ENCODE results near the gene ZNF728.
"Not testable (repeated sequence)": the region's sequence is repeated elsewhere in the genome, so short reads cannot be mapped to it uniquely, and the experiment has no call there.

Gene ZNF728

DNA sequence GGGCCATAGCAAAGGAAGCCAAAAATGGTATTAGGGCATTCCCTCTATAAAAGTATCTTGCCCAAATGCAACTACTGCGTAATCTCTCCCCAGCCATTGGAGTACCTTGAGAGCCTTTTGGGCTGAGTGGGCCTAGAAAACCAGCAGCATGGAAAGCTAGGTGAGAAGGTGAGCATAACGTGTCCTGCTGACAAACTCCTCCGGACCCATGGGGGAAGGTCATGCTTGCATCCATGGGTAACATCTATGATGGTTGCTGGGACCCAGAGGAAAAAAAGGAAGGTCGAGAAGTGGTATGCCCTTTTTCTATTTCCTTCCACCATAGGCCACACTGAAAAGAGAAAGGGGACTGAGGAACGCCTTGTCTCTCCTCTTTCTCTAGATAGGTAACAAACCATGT lies 57.4 kb downstream of the ZNF728 start:
- Histone ChIP-seq H3K36me3 (ENCODE audit: insufficient read depth) (no peaks in the 10 kb centered on the region), H3K27ac (no peak overlapping the region), H4K20me1 (ENCODE audit: insufficient read depth) (no peaks in the 10 kb centered on the region), H3K4me1 (ENCODE audit: low read depth, poor library complexity, severe bottlenecking) (no peaks in the 10 kb centered on the region), H2AFZ (ENCODE audit: low read depth) (no peak overlapping the region), H3K4me3 (IDR thresholded peaks at IDR 0.05; ENCODE audit: insufficient read depth, low read depth, low read length) (no peak overlapping the region), H3K4me2 (no peak overlapping the region), H3K79me2 (ENCODE audit: insufficient read depth, low read depth) (no peaks in the 10 kb centered on the region), H3K27me3 (ENCODE audit: insufficient read depth, low read depth) (no peaks in the 10 kb centered on the region), H3K9ac (no peak overlapping the region)
- TF ChIP-seq, protein P1, sequence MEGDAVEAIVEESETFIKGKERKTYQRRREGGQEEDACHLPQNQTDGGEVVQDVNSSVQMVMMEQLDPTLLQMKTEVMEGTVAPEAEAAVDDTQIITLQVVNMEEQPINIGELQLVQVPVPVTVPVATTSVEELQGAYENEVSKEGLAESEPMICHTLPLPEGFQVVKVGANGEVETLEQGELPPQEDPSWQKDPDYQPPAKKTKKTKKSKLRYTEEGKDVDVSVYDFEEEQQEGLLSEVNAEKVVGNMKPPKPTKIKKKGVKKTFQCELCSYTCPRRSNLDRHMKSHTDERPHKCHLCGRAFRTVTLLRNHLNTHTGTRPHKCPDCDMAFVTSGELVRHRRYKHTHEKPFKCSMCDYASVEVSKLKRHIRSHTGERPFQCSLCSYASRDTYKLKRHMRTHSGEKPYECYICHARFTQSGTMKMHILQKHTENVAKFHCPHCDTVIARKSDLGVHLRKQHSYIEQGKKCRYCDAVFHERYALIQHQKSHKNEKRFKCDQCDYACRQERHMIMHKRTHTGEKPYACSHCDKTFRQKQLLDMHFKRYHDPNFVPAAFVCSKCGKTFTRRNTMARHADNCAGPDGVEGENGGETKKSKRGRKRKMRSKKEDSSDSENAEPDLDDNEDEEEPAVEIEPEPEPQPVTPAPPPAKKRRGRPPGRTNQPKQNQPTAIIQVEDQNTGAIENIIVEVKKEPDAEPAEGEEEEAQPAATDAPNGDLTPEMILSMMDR (conservative IDR thresholded peaks at IDR 0.05; ENCODE audit: low read depth, low read length) = no peak

DNA sequence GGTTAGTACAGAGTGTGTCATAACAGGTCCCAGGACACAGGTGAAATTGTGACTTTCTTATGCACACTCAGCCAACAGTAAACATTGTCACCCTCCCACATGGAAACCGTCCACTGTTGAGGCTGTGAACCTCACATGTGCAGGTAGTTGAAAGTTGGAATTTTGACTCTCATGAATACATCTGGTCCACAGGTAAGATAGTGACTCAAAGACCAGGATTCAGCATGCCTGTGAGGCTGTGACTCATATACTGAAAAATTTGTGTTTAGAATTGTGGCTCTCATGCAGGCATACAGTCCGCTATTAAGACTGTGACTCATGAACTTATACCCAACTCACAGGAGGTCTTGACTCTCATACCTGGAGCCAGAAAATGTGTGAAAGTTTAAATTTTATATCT lies 67.8 kb downstream of the ZNF728 start:
- H3K4me3 ChIP-seq (IDR thresholded peaks at IDR 0.05; ENCODE audit: insufficient read depth, low read depth, low read length) = no peak overlapping the region
- no peaks in the 10 kb centered on the region for H4K20me1 ChIP-seq (ENCODE audit: insufficient read depth)
- no peak overlapping the region for H2AFZ ChIP-seq (ENCODE audit: low read depth)
- H3K36me3 ChIP-seq (ENCODE audit: insufficient read depth) = no peaks in the 10 kb centered on the region
- no peak overlapping the region for H3K27ac ChIP-seq
- H3K9ac ChIP-seq = no peak overlapping the region
- H3K27me3 ChIP-seq (ENCODE audit: insufficient read depth, low read depth) = no peaks in the 10 kb centered on the region
- H3K79me2 ChIP-seq (ENCODE audit: insufficient read depth, low read depth) = no peaks in the 10 kb centered on the region
- no peaks in the 10 kb centered on the region for H3K4me1 ChIP-seq (ENCODE audit: low read depth, poor library complexity, severe bottlenecking)
- TF ChIP-seq, protein P1 (conservative IDR thresholded peaks at IDR 0.05; ENCODE audit: low read depth, low read length) = no peak
- H3K4me2 ChIP-seq = no peak overlapping the region

DNA sequence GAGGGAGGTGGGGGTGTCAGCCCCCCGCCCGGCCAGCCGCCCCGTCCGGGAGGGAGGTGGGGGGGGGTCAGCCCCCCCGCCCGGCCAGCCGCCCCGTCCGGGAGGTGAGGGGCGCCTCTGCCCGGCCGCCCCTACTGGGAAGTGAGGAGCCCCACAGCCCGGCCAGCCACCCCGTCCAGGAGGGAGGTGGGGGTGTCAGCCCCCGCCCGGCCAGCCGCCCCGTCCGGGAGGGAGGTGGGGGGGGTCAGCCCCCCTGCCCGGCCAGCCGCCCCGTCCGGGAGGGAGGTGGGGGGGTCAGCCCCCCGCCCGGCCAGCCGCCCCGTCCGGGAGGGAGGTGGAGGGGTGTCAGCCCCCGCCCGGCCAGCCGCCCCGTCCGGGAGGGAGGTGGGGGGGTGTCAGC lies 75.4 kb downstream of the ZNF728 start:
- not testable (repeated sequence) for H3K9ac ChIP-seq; H3K4me3 ChIP-seq (IDR thresholded peaks at IDR 0.05; ENCODE audit: insufficient read depth, low read depth, low read length); H3K27me3 ChIP-seq (ENCODE audit: insufficient read depth, low read depth); H3K4me2 ChIP-seq; H4K20me1 ChIP-seq (ENCODE audit: insufficient read depth); H3K79me2 ChIP-seq (ENCODE audit: insufficient read depth, low read depth); H3K36me3 ChIP-seq (ENCODE audit: insufficient read depth); H2AFZ ChIP-seq (ENCODE audit: low read depth); H3K27ac ChIP-seq; H3K4me1 ChIP-seq (ENCODE audit: low read depth, poor library complexity, severe bottlenecking)

DNA sequence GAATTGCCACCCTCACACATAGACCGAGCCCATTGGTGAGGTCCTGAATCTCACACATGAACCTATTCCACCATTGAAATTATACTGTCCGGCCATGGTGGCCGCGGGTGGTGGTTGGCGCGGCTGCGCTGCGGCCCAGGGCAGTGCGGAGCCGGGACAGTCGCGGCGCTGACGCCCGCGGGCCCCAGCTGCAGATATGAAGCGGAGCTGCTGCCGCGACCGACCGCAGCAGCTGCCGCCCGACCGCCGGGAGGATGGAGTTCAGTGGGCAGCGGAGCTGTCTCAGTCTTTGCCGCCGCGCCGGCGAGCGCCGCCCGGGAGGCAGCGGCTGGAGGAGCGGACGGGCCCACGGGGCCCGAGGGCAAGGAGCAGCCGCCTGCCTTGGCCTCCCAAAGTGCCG lies 77.8 kb downstream of the ZNF728 start:
- not testable (repeated sequence) for H3K4me2 ChIP-seq; H3K27ac ChIP-seq; H3K9ac ChIP-seq; H3K4me3 ChIP-seq (IDR thresholded peaks at IDR 0.05; ENCODE audit: insufficient read depth, low read depth, low read length); H4K20me1 ChIP-seq (ENCODE audit: insufficient read depth); H3K27me3 ChIP-seq (ENCODE audit: insufficient read depth, low read depth); H3K79me2 ChIP-seq (ENCODE audit: insufficient read depth, low read depth); H3K36me3 ChIP-seq (ENCODE audit: insufficient read depth); H3K4me1 ChIP-seq (ENCODE audit: low read depth, poor library complexity, severe bottlenecking); H2AFZ ChIP-seq (ENCODE audit: low read depth)
